Panc1 (cell line): Measurements from ENCODE around the gene TBATA. TPM values are rescaled to one million over a fixed set of nuclear protein-coding genes. Genes with fewer than 3 reads are reported as not detected.

Source experiments
- ATAC-seq: fragments of 200-7000 bp; cut with Tn5 transposase; 2 replicates; pipeline ENCODE4 v1.9.1; 2020; ENCODE audit warnings: mild to moderate bottlenecking, moderate library complexity
- BruUV-seq: library from RNA; stranded (reverse); fragments of 400-500 nt; replicated peaks from 2 replicates; lab custom pipeline; 2021; lab: Mats Ljungman, UMichigan
- CTCF ChIA-PET: fragments of 300-600 bp; sonication (Branson Sonifier 250); formaldehyde crosslinking; loops from one replicate; lab custom pipeline; 2022; ENCODE audit warnings: antibody characterized with exemption; lab: Charles Lee
- POLR2A ChIA-PET: fragments of 300-600 bp; sonication (Branson Sonifier 250); formaldehyde crosslinking; loops from one replicate; lab custom pipeline; 2022; ENCODE audit warnings: antibody characterized with exemption; lab: Charles Lee
- DNase-seq: peaks from one replicate; pipeline ENCODE4 v3.0.0-alpha.2; 2010; ENCODE audit warnings: low read depth, low spot score
- H3K27ac ChIP-seq: 2 replicates; pipeline ENCODE4 v1.5.1; 2011; ENCODE audit warnings: mild to moderate bottlenecking, low read length, inconsistent platforms
- H3K27me3 ChIP-seq: fragments of 200-500 bp; sonication (Bioruptor generic); 2 replicates; pipeline ENCODE4 v1.6.0; 2014; ENCODE audit warnings: low read length, inconsistent platforms; ENCODE audit not compliant: control insufficient read depth, insufficient read depth
- H3K36me3 ChIP-seq: fragments of 200-500 bp; sonication (Bioruptor generic); 2 replicates; pipeline ENCODE4 v1.5.1; 2014; ENCODE audit warnings: inconsistent platforms, mild to moderate bottlenecking, low read length, moderate library complexity; ENCODE audit not compliant: control insufficient read depth, insufficient read depth
- H3K4me1 ChIP-seq: 2 replicates; pipeline ENCODE4 v1.5.1; 2011; ENCODE audit warnings: inconsistent platforms, mild to moderate bottlenecking, low read length, moderate library complexity; ENCODE audit not compliant: control insufficient read depth, insufficient read depth
- H3K4me3 ChIP-seq, 2 experiments: 2 replicates each; pipeline ENCODE4 v1.5.1; 2011 to 2012; ENCODE audit warnings: low read depth in 2 of 2, low read length in 2 of 2, mild to moderate bottlenecking in 2 of 2, inconsistent platforms in 1 of 2, moderate library complexity in 1 of 2
- H3K9me3 ChIP-seq: fragments of 200-500 bp; sonication (Bioruptor generic); 2 replicates; pipeline ENCODE4 v1.5.1; 2014; ENCODE audit warnings: low read depth, mild to moderate bottlenecking, inconsistent platforms, low read length, moderate library complexity; ENCODE audit not compliant: control insufficient read depth, insufficient read depth
- POLR2AphosphoS5 ChIP-seq: IDR thresholded peaks from 2 replicates; pipeline ENCODE4 v1.6.1; 2012; ENCODE audit warnings: mild to moderate bottlenecking, low read depth, low read length, moderate library complexity
- SIN3A ChIP-seq: IDR thresholded peaks from 2 replicates; pipeline ENCODE4 v1.6.1; 2012; ENCODE audit warnings: low read depth, mild to moderate bottlenecking, low read length, moderate library complexity, borderline replicate concordance; ENCODE audit not compliant: insufficient read depth
- TCF7L2 ChIP-seq: IDR thresholded peaks from 2 replicates; pipeline ENCODE4 v1.6.1; 2011; ENCODE audit warnings: mild to moderate bottlenecking, low read depth, low read length, inconsistent platforms
- in situ Hi-C: cut with HindIII; loops from 2 replicates; pipeline ENCODE4 v1.10.0; 2016; ENCODE audit warnings: low sequenced_read_pairs, low pct_unique_long_range_greater_than_20kb
- intact Hi-C: fragments of 100-400 bp; cut with micrococcal nuclease; formaldehyde crosslinking; loops from one replicate; pipeline ENCODE4 v1.10.0; 2022; ENCODE audit not compliant: unreplicated experiment
- total RNA-seq: library from RNA; stranded (reverse); gene quantifications from one replicate; pipeline ENCODE4 v1.2.1, GENCODE V29; 2021; ENCODE audit not compliant: unreplicated experiment
- TF ChIP-seq, protein P1 (sequence below): fragments of 450-650 bp; IDR thresholded peaks from 2 replicates; pipeline ENCODE4 v1.5.1; 2017; ENCODE audit warnings: mild to moderate bottlenecking
- TF ChIP-seq, protein P2 (sequence below), 2 experiments: IDR thresholded peaks; 2 replicates each; pipeline ENCODE4 v1.6.1; 2011 to 2012; ENCODE audit warnings: low read depth in 2 of 2, control low read depth in 1 of 2, low read length in 1 of 2, mild to moderate bottlenecking in 1 of 2, moderate library complexity in 1 of 2; ENCODE audit not compliant: insufficient read depth in 1 of 2

Gene TBATA
- total RNA-seq, 1 experiment from 2014 or later = not detected

DNA sequence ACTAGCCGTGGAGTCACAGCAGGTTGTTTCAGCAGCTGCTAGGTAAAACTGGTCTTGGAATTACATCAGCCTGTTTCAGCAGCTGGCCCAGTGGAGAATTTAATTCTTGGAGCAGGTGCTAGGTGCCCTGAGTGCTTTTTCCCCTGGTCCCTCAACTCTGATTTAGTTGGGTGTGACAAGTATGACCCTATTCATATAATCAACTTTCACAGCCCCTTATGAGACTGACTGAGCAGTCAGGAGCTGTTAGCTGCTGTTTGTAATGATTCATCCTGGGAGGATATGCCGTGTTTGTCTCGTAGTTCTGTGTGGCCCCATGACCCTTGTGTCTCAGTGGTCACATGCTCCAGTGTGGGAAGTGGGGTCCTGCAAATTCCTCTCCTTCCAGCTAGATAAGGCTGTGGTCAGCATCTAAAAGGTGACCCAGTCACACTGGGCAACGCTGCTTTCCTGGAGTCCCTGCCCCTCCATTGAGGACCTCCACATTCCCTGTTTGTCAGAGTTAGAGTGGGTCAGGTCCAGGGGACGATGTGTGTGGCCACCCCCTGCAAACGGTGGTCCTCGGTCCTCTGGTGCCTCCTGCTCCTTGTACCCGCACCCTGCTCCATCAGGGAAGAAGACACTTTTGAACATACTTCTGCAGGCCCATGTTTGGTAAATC lies 28.3 kb downstream of the TBATA start:
- no peak overlapping the region for H3K27ac ChIP-seq
- no peak overlapping the region for H3K4me3 ChIP-seq
- TF ChIP-seq SIN3A (no peak), POLR2AphosphoS5 (no peak), TCF7L2 (no peak)
- TF ChIP-seq, protein P1, sequence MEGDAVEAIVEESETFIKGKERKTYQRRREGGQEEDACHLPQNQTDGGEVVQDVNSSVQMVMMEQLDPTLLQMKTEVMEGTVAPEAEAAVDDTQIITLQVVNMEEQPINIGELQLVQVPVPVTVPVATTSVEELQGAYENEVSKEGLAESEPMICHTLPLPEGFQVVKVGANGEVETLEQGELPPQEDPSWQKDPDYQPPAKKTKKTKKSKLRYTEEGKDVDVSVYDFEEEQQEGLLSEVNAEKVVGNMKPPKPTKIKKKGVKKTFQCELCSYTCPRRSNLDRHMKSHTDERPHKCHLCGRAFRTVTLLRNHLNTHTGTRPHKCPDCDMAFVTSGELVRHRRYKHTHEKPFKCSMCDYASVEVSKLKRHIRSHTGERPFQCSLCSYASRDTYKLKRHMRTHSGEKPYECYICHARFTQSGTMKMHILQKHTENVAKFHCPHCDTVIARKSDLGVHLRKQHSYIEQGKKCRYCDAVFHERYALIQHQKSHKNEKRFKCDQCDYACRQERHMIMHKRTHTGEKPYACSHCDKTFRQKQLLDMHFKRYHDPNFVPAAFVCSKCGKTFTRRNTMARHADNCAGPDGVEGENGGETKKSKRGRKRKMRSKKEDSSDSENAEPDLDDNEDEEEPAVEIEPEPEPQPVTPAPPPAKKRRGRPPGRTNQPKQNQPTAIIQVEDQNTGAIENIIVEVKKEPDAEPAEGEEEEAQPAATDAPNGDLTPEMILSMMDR = no peak
- TF ChIP-seq, protein P2, sequence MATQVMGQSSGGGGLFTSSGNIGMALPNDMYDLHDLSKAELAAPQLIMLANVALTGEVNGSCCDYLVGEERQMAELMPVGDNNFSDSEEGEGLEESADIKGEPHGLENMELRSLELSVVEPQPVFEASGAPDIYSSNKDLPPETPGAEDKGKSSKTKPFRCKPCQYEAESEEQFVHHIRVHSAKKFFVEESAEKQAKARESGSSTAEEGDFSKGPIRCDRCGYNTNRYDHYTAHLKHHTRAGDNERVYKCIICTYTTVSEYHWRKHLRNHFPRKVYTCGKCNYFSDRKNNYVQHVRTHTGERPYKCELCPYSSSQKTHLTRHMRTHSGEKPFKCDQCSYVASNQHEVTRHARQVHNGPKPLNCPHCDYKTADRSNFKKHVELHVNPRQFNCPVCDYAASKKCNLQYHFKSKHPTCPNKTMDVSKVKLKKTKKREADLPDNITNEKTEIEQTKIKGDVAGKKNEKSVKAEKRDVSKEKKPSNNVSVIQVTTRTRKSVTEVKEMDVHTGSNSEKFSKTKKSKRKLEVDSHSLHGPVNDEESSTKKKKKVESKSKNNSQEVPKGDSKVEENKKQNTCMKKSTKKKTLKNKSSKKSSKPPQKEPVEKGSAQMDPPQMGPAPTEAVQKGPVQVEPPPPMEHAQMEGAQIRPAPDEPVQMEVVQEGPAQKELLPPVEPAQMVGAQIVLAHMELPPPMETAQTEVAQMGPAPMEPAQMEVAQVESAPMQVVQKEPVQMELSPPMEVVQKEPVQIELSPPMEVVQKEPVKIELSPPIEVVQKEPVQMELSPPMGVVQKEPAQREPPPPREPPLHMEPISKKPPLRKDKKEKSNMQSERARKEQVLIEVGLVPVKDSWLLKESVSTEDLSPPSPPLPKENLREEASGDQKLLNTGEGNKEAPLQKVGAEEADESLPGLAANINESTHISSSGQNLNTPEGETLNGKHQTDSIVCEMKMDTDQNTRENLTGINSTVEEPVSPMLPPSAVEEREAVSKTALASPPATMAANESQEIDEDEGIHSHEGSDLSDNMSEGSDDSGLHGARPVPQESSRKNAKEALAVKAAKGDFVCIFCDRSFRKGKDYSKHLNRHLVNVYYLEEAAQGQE (IDR thresholded peaks at IDR 0.05; ENCODE audit: insufficient read depth in 1 of 2, low read depth in 2 of 2, low read length in 1 of 2) = no peak
- no peaks in the 10 kb centered on the region for H3K27me3 ChIP-seq
- in situ Hi-C loops = no loop called here
- no peak for DNase-seq
- CTCF ChIA-PET = interaction anchor here (1.3 kb wide), 1 partner anchor 18 kb away, joined by 4 read pairs; no protein-coding TSS in a partner anchor
- no peaks in the 10 kb centered on the region for H3K36me3 ChIP-seq
- POLR2A ChIA-PET = no interaction called here
- no peaks in the 10 kb centered on the region for H3K4me1 ChIP-seq
- BruUV-seq = no TSS peak
- H3K9me3 ChIP-seq = no peaks in the 10 kb centered on the region
- no peak for ATAC-seq
- intact Hi-C loops = loop anchor here (5.0 to 10.0 kb wide), 2 partner anchors 132 to 295 kb away; no protein-coding TSS in a partner anchor

DNA sequence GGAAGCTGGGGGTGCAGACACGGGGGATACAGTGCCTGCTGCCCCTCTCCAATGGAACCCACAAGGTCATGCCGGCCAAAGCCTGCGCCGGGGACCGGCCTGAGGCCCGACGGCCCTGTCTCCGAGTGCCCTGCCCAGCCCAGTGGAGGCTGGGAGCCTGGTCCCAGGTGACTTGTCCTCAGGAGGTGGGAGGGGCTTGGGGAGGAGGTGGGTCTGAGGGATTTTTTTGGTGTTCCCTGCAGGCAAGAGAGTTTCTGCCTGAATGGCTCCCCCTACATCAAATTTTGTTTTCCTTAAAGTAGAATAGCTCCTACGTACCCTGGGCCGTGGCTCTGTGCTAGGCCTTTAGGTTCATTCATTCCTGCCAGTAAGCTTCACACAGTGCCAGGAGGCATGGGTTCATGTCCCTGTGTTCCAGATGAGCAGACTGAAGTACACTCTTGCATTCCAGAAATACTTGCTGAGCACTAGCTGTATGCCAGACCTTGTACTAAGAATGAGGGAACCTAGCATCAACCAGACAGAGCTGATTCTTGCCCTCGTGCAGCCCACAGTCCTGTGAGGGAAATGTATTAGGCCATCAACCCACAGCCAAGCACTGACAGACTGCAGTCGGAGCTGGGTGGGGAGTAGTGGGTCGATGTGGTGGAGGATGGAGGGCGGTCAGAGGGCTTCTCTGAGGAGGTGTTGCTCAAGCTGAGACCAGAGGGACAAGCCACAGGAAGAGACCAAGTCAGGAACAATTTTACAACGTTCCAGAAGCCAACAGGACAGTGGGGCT lies 31.1 kb downstream of the TBATA start:
- no peaks in the 10 kb centered on the region for H3K27me3 ChIP-seq
- DNase-seq (no peak), ATAC-seq (no peak)
- no peaks in the 10 kb centered on the region for H3K9me3 ChIP-seq
- BruUV-seq = no TSS peak
- TF ChIP-seq TCF7L2 (no peak), POLR2AphosphoS5 (no peak), SIN3A (no peak)
- TF ChIP-seq, protein P1 = no peak
- TF ChIP-seq, protein P2 (IDR thresholded peaks at IDR 0.05; ENCODE audit: insufficient read depth in 1 of 2, low read depth in 2 of 2, low read length in 1 of 2) = no peak
- no peak overlapping the region for H3K4me3 ChIP-seq
- H3K4me1 ChIP-seq = no peaks in the 10 kb centered on the region
- in situ Hi-C loops = no loop called here
- no peaks in the 10 kb centered on the region for H3K36me3 ChIP-seq
- CTCF ChIA-PET = interaction anchor here (0.6 kb wide), 1 partner anchor 130 kb away, joined by 3 read pairs; no protein-coding TSS in a partner anchor
- POLR2A ChIA-PET = no interaction called here
- intact Hi-C loops = loop anchor here (10.0 kb wide), 1 partner anchor 129 kb away; no protein-coding TSS in a partner anchor
- no peak overlapping the region for H3K27ac ChIP-seq
